ENCODE results near the gene WDR82. TPM values are rescaled to one million over a fixed set of nuclear protein-coding genes. Genes with fewer than 3 reads are reported as not detected.

Gene WDR82
- total and polyA plus RNA-seq, 10 of the 15 experiments (the other 5 are each of a cell fraction or from before 2014, with no cell fraction given), result 10.1 to 82.4 (median 48.7) TPM

DNA sequence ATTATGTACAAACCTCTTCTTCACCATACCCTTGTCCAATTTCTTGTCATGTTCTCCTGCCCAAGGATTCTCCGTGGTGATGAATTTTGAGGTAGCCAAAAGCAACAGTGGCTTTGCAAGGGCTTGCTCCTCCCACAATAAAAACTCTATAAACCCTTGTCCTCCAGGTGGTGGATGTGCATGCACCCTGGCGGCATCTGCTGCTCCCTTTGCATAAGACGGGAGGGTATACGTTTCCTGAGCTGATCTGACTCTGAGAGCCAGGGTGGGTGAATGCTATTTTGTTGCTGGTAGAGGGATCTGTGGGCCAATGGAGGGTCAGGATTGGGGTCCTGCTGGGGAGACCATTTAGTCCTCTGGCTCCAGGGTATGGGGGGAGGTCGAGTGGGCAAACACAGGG, 43.0 kb upstream of the WDR82 start:
- ChIA-PET SMC1A (ENCODE audit: uncharacterized antibody, unreplicated experiment) (no interaction called here), POLR2A (no interaction called here), RAD21 (ENCODE audit: unreplicated experiment) (no interaction called here), CTCF (no interaction called here)
- Histone ChIP-seq H2AFZ (ENCODE audit: control insufficient read depth, low read depth, low read length) (no peak overlapping the region), H3K4me1 (ENCODE audit: control insufficient read depth, insufficient read depth, low read length) (peaks cover 3% of the 10 kb centered on the region), H3K36me3 (ENCODE audit: control insufficient read depth in 2 of 2, insufficient read depth in 2 of 2, low read length in 1 of 2) (no peaks in the 10 kb centered on the region), H3K79me2 (ENCODE audit: control insufficient read depth, insufficient read depth, low read length) (no peaks in the 10 kb centered on the region), H3K9me3 (replicated peaks; ENCODE audit: control insufficient read depth, insufficient read depth, low read length) (no peaks in the 10 kb centered on the region), H3K27ac (ENCODE audit: control insufficient read depth, insufficient read depth) (no peak overlapping the region), H3K27me3 (replicated peaks in 1 of 2; ENCODE audit: control insufficient read depth in 2 of 2, insufficient read depth in 2 of 2, low read length in 1 of 2) (no peaks in the 10 kb centered on the region), H3K9ac (ENCODE audit: control insufficient read depth, insufficient read depth, low read length) (no peak overlapping the region), H3K4me2 (ENCODE audit: control insufficient read depth, insufficient read depth) (no peak overlapping the region), H4K20me1 (ENCODE audit: control insufficient read depth, insufficient read depth) (no peaks in the 10 kb centered on the region), H3K4me3 (no peak overlapping the region)
- TF ChIP-seq HDAC2 (IDR thresholded peaks at IDR 0.05) (no peak), NR2C2 (IDR thresholded peaks at IDR 0.05; ENCODE audit: borderline replicate concordance, control insufficient read depth, insufficient read length, low read depth) (no peak), ZSCAN29 (IDR thresholded peaks at IDR 0.05) (no peak), PML (IDR thresholded peaks at IDR 0.05; ENCODE audit: low read length) (no peak), ZBED1 (IDR thresholded peaks at IDR 0.05; ENCODE audit: borderline replicate concordance) (no peak), MXI1 (IDR thresholded peaks at IDR 0.05; ENCODE audit: low read depth, low read length) (no peak), MEF2A (IDR thresholded peaks at IDR 0.05; ENCODE audit: insufficient read depth, low read depth, low read length) (no peak), MTA3 (IDR thresholded peaks at IDR 0.05; ENCODE audit: borderline replicate concordance, low read length) (no peak), RCOR1 (conservative IDR thresholded peaks at IDR 0.05; ENCODE audit: low read depth, low read length) (no peak), ETV6 (conservative IDR thresholded peaks at IDR 0.05 in 1 of 2, IDR thresholded peaks at IDR 0.05 in 1 of 2; ENCODE audit: borderline replicate concordance in 1 of 2, low read depth in 1 of 2) (no peak)
- TF ChIP-seq, protein P1, sequence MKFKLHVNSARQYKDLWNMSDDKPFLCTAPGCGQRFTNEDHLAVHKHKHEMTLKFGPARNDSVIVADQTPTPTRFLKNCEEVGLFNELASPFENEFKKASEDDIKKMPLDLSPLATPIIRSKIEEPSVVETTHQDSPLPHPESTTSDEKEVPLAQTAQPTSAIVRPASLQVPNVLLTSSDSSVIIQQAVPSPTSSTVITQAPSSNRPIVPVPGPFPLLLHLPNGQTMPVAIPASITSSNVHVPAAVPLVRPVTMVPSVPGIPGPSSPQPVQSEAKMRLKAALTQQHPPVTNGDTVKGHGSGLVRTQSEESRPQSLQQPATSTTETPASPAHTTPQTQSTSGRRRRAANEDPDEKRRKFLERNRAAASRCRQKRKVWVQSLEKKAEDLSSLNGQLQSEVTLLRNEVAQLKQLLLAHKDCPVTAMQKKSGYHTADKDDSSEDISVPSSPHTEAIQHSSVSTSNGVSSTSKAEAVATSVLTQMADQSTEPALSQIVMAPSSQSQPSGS (IDR thresholded peaks at IDR 0.05; ENCODE audit: low read length), result no peak
- no peak for FAIRE-seq
- ATAC-seq, result no peak
- WGBS (ENCODE audit: insufficient coverage, insufficient replicate concordance, low lambda C conversion rate, missing lambda C conversion rate), result 76% methylated on average over 5 of the region's 5 CpGs
- in situ Hi-C loops (cut with MboI), result no loop called here
- no TSS peak for BruUV-seq (replicated peaks)
- DNase-seq (ENCODE audit: low read depth, low spot score), result no peak
- intact Hi-C loops (cut with micrococcal nuclease; ENCODE audit: unreplicated experiment), result no loop called here
